ENCODE results near the gene HSBP1L1.
"Not testable (repeated sequence)": the region's sequence is repeated elsewhere in the genome, so short reads cannot be mapped to it uniquely, and the experiment has no call there.

HSBP1L1 gene

GRCh38 chr18:79987566-79987965 is 23.1 kb downstream of the HSBP1L1 start:
- DNase-seq, result no peak

GRCh38 chr18:79988071-79988450 is 23.6 kb downstream of the HSBP1L1 start:
- DNase-seq, result peak; percentile 73

DNA sequence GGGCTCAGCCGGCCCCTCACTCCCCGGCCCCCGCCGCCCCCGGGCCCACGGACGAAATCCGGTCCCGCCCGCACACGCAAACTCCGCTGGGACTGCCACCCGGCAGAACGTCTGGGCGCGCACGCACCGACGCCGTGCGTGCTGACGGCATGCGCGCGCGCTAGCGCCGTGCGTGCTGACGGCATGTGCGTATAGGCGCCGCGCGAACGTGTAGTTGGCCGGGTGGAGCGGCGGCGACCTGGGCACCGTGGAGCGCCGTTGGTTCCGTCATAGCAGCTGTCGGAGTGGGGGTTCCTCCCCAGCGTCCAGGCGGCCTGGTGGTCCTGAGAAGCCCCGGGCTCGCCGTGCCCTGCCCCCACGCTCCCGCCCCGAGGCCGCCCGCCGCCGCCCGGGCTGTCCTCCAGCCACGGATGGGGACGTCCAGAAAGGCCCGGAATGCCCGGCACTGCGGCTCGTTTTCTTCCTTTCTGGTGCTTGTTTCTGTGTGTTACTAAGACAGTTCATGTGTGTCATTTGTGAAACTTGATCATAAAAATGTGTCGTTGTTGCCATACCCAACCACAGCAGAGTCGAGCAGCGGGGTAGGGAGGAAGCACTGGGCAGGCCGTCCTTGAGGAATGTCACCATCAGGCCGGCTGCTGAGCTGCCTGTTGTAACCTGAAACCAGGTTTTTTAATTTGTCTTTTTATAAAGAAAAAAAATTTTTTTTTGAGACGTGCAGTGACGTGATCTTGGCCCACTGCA is 24.2 kb downstream of the HSBP1L1 start, which contains the start of gene TXNL4A:
TXNL4A (minus strand) TSS at position 113 of the 744 bp plus-strand sequence. CDS start 171 bp downstream, outside the sequence.
- DNase-seq, result peak; percentile 90

- DNase-seq, result no peak
Observed at GRCh38 chr18:79989195-79989497, 24.7 kb downstream of the HSBP1L1 start.

GRCh38 chr18:79991494-79991893 is 27.1 kb downstream of the HSBP1L1 start:
- DNase-seq, result no peak

DNA sequence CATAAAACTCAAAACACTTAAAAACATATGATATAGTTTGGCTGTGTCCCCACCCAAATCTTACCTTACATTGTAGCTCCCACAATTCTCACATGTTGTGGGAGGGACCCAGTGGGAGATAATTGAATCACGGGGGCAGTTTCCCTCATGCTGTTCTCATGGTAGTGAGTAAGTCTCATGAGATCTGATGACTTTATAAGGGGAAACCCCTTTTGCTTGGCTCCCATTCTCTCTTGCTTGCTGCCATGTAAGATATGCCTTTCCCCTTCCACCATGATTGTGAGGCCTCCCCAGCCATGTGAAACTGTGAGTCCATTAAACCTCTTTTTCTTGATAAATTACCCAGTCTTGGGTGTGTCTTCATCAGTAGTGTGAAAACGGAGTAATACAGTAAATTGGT is 35.3 kb downstream of the HSBP1L1 start:
- not testable (repeated sequence) for DNase-seq

GRCh38 chr18:80000877-80001276 is 36.4 kb downstream of the HSBP1L1 start:
- DNase-seq, result no peak

DNA sequence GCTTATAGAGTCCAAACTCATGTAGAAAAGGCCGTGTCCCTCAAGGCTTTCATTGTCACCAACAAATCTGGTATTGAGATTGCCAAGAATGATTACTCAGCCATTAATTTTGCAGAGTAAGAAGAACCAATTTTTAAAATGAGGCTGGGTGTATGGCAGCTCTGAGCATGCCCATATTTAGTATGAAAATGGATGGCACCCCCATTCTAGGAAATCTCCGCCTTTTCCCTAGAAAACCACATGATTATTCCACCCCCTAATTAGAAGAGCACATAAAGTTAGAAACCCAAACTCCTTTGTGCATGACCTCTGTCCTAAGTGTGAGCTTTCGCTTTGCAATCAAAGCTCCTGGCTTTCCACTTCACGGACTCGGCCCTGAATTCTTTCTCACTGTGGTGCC is 38.0 kb downstream of the HSBP1L1 start:
- DNase-seq, result no peak

DNA sequence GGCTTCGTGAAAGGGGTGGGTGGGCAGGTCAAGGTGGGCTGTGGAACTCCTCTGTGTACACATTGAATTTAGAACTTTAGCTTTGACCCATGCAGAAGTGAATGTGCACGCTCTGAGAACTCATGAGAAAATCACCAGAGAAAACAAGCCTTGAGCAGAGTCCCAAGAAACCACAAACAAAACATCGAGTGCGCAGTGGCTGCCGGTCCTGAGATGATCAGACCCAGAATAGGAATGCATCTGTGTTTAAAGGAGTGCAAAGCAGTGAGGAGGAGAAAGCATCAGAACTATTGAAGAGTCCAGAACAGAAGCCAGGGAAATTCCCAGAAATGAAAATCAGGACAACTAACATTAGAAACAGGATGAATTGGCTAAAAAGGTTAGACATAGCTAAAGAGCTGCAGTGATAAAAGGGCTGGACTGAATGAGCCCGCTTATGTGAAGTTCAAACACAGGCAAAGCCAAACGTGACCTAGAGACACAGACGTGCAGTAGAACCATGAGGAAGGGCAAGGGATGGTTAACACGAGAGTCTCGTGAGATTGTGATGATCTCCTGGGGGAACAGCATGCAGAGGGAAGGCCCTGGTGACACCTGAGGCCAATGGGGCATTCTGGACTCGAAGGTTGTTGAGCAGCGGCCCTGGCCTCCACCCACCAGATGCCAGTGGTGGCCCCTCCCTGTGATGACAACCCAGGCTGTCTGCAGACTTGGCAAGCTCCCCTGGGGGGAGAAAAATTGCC is 40.3 kb downstream of the HSBP1L1 start:
- no peak for DNase-seq

DNA sequence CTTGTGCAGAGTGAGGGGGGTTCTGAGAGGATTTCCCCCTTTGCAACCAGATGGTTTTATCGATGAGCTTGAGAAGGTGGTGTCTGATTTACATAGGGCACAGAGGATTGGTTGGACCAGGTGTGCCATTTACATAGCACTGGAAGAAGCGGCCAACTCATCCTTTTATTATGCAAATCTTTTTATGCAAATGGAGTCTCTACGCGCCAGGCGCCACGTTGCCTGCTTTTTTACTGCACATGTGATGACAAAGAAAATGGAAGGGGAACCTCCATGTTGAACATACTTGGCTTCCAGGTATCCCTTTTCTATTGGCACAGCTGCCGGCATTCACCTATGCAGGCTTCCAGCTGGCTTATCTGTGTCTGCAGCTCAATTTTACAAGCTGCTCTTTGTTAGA is 42.3 kb downstream of the HSBP1L1 start:
- DNase-seq, result no peak

DNA sequence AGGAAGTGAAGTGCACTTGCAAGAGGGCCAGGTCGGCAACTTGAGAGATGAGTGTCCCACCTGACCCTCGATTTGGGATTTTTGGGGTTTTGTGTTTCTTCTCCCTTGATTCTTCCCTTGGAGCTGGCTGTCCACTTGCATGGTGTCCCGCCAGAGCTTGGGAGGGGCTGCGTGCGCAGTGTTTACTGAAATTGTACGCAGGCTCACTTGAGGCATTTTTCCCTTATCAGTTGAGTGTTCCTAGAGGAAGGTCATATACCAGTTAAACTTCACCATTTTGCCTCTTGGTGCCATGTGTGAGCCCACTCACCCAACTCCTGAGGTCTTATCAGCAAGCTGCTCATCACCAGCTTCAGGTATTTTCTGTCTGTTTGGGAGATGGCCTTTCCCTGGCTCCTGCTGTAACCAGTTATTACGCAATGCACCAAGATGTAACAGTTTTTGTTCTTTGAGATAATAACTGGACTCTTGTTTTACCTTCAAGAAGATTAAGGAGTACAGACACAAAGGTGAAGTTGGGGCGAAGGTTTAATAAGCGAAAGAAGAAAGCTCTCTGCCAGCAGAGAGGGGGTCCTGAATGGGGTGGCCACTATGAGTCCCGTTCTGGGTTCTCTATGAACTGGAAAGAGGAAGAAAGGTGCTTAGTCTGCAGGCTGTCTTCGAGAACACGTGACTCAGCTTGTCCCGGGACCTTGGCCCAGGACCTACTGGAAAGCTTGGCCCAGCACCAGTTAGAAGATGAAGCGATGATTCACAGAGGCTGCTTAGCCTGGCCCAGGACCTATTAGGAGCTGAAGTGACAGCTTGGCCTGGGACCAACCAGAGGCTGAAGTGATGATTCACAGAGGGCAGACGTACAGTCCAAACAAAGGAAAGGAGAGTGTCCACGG is 45.5 kb downstream of the HSBP1L1 start:
- DNase-seq, result no peak

GRCh38 chr18:80010551-80010906 is 46.1 kb downstream of the HSBP1L1 start:
- DNase-seq, result no peak

- DNase-seq, result not testable (repeated sequence)
Observed at GRCh38 chr18:80011496-80012137, 47.2 kb downstream of the HSBP1L1 start.

DNA sequence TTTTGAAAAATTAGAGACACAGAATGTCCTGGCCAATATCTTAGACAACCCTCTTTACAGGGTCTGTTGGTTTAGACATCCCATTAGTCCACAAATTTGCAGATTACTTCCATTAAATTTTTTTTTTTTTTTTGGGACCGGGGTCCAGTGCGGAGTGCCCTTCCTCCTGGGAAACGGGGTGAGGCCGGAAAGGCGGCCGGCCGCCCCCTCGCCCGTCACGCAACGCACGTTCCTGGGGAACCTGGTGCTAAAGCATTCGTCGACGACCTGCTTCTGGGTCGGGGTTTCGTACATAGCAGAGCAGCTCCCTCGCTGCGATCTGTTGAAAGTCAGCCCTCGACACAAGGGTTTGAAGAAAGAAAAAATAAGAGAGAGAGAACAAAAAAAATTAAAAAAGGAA is 48.3 kb downstream of the HSBP1L1 start:
- DNase-seq, result no peak
